GM12892 (cell line): Measurements from ENCODE around the gene LPAR3.
A peak's percentile ranks its signal among the peaks of the same experiment; 100 is the strongest.

Experiments
- DNase-seq: peaks from one replicate; pipeline ENCODE4 v3.0.0; 2011; ENCODE audit not compliant: insufficient read length
- FAIRE-seq: peaks from 2 replicates; lab custom pipeline; 2011; peaks lifted over from hg19 to GRCh38; lab: Jason Lieb, UNC
- POLR2A ChIP-seq: IDR thresholded peaks from 2 replicates; pipeline ENCODE4 v1.6.1; 2011; ENCODE audit warnings: low read depth, low read length, control low read depth
- POLR2AphosphoS5 ChIP-seq: IDR thresholded peaks from 2 replicates; pipeline ENCODE4 v1.6.1; 2011; ENCODE audit warnings: low read depth, low read length, control low read depth
- TAF1 ChIP-seq: IDR thresholded peaks from 2 replicates; pipeline ENCODE4 v1.6.1; 2011; ENCODE audit warnings: low read depth, mild to moderate bottlenecking, control low read depth, low read length, borderline replicate concordance

LPAR3 gene

DNA sequence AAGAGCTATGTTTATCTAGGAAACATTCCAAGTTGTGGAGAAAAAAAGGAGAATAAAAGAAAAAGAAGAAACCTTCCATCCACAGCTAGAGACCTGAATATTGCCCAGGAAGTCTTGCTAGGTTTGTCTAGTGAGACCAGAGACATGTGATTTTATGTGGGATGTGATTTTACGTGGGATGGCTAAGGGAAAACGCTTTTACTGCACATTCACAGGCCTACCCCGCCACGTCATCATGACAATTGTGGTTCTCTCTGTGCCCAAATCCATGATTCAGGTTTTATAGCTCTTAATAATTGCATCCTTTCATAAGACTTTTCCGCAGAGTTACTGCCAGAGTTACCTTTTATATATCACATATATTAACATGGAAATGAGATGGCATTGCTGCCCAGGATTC lies 116.4 kb downstream of the LPAR3 start:
- TF ChIP-seq POLR2AphosphoS5 = no peak
- no peak for TF ChIP-seq POLR2A
- TF ChIP-seq TAF1 = no peak
- DNase-seq (no peak), FAIRE-seq (no peak)

DNA sequence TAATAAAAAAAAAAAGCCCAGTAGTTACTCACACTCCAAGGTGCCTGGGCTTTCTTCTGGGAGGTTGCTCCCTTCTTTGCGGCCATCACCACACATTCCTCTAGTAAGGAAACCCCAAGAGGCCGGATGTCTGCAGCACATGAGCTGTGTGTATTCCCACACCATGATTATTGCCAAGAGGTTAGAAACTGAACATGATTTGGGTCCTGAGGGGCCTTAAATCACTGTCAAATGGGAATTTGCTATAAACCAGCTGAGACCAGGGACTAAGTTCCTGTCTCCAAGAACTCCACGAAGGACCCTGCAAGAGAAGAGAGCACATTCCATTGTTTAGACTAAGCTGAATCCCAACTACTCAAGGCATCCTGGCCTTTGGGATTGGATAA lies 117.5 kb downstream of the LPAR3 start:
- FAIRE-seq (no peak), DNase-seq (no peak)
- TF ChIP-seq POLR2AphosphoS5 = no peak
- no peak for TF ChIP-seq TAF1
- TF ChIP-seq POLR2A = no peak

DNA sequence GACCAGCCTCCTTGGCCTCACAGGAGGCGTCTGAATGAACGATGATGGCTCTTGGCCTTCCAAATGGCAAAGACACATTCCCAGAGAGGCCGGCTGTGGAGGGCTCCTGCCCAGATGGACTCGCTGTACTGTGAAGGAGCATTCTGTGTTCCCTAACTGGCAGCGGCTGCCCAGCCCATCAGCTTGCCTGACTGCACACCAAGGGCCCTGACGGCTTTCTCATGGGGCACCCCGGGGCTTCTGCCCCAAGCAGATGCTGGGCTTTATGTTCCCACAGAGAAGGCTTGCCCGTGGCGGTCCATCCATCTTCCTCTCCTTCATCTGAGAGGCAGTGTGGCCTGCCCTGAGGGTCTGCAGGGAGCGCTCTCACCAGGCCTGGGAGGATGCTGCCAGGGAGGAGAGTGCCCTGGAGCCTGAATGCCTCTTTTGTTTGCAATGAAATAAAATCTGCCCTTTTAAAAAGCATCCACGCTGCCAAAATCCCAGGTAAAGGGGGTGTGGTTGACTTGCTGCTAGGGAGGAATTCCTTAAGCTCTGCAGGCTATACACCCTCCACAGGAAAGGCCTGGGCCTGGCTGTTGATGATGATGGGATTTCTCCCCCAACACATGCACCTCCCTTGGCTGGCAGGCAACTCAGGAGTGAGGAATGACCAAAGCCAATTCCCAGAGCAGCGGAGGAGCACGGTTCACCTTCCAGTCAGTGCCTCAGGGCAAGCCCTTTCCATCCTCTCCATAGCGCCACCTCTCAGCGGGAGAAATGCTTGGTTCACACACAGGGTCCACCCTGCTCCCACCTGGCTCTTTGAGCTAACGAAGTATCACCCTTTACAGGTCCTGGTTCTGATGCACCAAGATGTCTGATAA lies 118.1 kb downstream of the LPAR3 start:
- TF ChIP-seq POLR2A (no peak), POLR2AphosphoS5 (no peak), TAF1 (no peak)
- no peak for FAIRE-seq
- no peak for DNase-seq

DNA sequence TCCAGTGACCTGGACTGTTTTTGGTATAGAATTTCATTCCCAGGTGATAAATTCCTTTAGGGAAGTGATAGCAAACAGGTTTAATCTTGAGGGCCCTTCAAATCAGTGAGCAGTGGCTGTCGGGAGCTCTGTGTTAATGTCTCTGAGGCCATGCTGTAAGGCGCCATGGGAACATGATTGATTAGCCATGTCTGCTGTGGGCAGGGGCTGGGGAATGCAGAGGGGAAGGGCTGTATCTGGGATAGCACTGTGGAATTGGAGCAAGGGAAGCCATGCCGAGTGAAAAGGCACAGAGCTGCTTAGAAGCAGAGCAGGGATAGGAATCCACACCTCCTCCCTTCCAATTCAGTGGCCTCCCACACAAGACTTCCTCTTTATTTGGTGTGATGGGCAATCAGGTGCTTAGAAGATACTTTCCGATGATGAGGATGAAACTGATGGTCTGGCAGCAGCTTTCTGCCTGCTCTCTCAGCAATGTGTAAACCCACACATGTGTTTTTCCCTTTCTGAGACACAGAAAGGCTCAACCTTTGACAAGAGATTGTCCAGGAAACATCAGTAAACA lies 119.0 kb downstream of the LPAR3 start:
- TF ChIP-seq POLR2AphosphoS5 (no peak), TAF1 (no peak), POLR2A (no peak)
- DNase-seq (no peak), FAIRE-seq (no peak)

DNA sequence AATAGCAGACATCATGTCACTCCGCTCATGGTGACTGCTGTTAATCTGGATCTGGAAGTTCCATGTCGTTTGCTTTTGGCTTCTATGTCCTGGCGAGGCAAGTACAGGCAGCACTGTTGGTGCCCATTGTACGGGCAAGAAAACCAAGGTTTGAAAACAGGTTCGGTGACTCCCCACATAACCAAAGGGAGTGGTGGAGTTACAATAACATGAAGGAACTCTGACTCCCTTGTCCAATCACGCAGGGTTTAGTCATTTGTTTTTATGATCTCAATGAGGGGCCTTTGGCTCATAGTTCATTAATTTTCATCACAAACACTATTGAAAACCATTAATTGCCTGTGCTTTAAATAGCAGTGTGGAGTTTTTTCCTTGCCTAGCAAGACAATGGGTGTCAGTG lies 119.8 kb downstream of the LPAR3 start:
- no peak for FAIRE-seq
- TF ChIP-seq POLR2A = no peak
- TF ChIP-seq POLR2AphosphoS5 = no peak
- TF ChIP-seq TAF1 = no peak

DNA sequence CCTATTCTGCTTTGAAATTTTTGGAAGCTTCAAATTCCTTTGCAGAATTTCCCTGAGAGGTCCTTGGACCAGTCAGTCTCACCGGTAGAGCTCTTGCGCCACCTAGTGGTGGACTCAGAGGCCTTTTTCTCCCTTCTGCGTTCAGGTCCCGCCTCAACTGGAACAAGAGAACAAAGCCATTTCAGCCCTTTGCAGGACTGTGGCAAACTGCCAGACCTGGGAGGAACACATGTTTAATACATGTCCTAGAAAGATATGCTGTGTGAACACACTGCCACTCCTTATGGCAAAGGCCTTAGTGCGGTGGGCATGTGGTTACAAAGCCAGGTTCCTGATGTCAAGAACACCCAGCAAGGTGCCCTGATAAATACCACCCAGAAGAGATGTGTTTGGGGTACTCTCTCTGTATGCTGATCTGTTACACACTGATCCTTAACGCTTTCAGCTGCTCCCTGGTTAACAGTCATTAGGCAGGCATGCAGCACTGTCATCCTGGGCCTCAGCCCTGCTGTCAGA lies 120.5 kb downstream of the LPAR3 start:
- DNase-seq (peak; percentile 49), FAIRE-seq (peak; percentile 62)
- TF ChIP-seq TAF1 = no peak
- no peak for TF ChIP-seq POLR2AphosphoS5
- TF ChIP-seq POLR2A = no peak

More for the DNA sequence above, 119.8 kb downstream of the LPAR3 start:
- no peak for DNase-seq

DNA sequence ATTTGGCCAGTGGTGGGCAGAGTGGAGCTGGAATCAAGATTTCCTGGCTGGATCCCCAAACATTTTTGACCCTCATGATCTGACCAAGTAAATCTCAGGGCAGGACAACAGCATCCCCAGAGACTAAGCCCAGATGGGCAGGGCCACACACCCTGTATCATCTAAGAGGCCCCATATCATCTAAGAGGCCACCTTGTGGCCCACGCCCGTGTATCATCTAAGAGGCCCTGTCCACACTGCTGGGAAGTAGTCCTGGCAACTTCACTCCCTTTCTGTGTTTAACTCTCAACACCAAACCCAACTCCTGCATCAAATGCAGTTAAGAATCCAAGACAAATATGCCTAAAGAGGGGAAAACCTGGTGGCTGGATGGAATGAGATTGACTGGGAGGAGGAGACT lies 121.1 kb downstream of the LPAR3 start:
- FAIRE-seq = no peak
- TF ChIP-seq TAF1 (no peak), POLR2AphosphoS5 (no peak), POLR2A (no peak)
- no peak for DNase-seq

DNA sequence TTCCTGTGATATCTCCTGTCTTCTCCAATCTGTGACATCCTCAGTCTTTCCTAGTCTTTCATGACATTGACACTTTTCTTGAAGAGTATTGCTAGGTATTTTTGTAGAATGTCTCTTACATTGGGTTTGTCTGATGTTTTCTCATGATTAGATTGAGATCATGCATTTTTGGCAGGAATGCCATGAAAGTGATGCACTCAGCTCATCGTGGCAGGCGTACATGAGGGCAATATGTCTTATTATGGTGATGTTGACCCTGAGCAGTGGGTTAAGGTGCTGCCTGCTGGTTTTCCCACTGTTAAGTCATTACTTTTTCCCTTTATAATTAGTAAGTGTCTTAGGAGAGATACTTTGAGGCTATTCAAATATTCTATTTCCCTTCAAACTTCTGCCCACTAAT lies 122.5 kb downstream of the LPAR3 start:
- TF ChIP-seq POLR2A (no peak), POLR2AphosphoS5 (no peak), TAF1 (no peak)
- no peak for DNase-seq
- FAIRE-seq = no peak

DNA sequence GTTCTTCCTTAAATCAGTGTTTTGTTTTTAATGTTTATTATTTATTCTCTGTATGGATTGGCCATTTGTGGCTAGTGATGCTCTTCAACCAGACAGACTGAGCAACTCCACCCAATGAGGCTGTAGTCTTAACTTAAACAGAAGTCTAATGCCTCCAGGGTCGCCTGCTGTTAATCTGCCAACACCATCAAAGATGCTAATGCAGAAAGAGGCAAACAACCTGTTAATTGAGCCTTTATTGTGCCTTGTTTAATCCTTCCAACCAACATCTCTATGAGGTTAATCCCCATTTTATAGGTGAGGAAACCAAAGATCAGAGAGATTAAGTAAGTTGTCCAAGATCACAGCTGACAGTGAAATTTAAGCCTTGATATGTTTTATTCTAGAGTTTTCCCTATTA lies 123.4 kb downstream of the LPAR3 start:
- FAIRE-seq = no peak
- no peak for DNase-seq
- no peak for TF ChIP-seq POLR2A
- no peak for TF ChIP-seq POLR2AphosphoS5
- no peak for TF ChIP-seq TAF1

DNA sequence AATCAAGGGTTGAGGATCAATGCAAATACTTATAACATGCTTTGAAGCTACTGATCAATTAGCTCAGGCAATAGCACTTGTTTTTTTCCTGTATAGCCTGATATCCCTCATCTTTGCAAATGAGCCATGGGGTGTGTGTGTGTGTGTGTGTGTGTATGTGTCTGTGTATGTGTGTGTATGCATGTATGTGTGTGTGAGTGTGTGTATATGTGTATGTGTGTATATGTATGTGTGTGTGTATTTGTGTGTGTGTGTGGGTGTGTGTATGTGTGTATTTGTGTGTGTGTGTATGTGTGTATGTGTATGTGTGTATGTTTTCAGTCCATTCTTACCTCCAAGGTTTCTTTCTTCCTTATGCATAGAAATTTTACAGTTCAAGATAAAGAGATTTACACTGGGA lies 124.4 kb downstream of the LPAR3 start:
- DNase-seq (no peak), FAIRE-seq (no peak)
- TF ChIP-seq POLR2A (no peak), TAF1 (no peak), POLR2AphosphoS5 (no peak)

DNA sequence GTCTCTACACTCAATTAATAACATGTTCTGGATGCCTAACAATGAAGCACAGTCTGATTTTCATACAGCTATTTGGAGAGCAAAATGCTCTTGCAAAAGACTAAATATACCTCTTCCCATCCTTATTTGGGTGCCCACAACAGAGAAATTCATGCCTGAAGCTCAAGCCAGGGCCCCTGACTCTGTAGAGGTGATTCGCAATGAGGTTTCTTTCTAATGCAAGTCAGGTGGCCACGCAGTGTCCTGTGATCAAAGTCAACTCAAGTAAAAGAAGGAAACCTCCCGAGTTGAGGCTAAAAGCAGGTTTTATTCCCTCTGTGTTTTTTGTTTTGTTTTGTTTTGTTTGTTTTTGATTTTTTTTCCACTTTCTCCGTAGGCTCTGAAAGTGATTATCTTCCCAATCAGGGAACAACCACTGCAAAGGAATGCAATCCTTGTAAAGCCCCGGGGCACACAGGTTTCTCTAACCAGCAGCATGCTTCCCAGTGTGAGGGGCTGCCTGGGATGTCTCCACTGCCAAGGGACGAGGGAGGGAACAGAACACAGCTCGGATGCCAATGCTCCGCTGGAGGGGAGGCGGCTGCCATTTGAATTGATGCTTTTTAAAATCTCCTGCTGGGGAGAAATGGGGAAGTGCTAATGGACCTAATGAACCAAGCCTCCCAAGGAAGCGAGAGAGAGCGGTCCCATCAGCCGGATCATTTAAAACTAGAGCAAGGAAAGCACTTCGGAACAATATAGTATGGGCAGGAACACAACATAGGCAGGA lies 128.9 kb downstream of the LPAR3 start:
- TF ChIP-seq POLR2AphosphoS5 = no peak
- no peak for TF ChIP-seq TAF1
- no peak for TF ChIP-seq POLR2A
- DNase-seq = no peak

DNA sequence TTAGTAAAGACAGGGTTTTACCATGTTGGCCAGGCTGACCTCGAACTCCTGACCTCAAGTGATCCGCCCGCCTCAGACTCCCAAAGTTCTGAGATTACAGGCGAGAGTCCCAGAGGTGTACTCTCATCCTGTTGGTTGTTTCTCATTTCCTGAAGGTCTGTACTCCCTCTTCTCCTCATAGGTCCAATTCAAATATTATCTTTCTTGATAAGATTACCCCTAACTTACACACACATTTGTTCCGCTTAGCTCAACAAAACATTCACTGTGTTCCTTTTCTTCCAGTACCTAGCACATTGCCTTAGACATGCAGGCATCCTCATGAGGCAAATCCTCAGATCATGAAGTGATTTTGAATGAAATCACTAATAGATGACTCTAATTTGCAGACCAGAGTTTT lies 130.3 kb downstream of the LPAR3 start:
- FAIRE-seq = no peak
- no peak for DNase-seq
- no peak for TF ChIP-seq POLR2A
- TF ChIP-seq POLR2AphosphoS5 = no peak
- TF ChIP-seq TAF1 = no peak

More for the DNA sequence above, 128.9 kb downstream of the LPAR3 start:
- FAIRE-seq = no peak
